K562 (cell line): ENCODE results near the gene YBEY. TPM values are rescaled to one million over a fixed set of nuclear protein-coding genes. Genes with fewer than 3 reads are reported as not detected.
A peak's percentile ranks its signal among the peaks of the same experiment; 100 is the strongest.

ENCODE experiments used
- CXXC5 ChIP-seq: fragments of 250-450 bp; sonication (Bioruptor Pico); IDR thresholded peaks from 2 replicates; pipeline ENCODE4 v1.8.0; 2022; ENCODE audit warnings: inconsistent platforms, mild to moderate bottlenecking, moderate library complexity
- DDX20 ChIP-seq: fragments of 450-650 bp; IDR thresholded peaks from 2 replicates; pipeline ENCODE4 v1.6.1; 2016; ENCODE audit warnings: missing genetic modification characterization, low read depth, mild to moderate bottlenecking, missing compliant biosample characterization, moderate library complexity
- HDGF ChIP-seq: fragments of 450-650 bp; IDR thresholded peaks from 2 replicates; pipeline ENCODE4 v1.6.1; 2016
- KAT7 ChIP-seq: sonication (generic); formaldehyde crosslinking; IDR thresholded peaks from 2 replicates; pipeline ENCODE4 v1.8.0; 2022; ENCODE audit warnings: missing genetic modification reagents, mild to moderate bottlenecking, borderline replicate concordance
- KLF6 ChIP-seq: fragments of 250-450 bp; sonication (Bioruptor Pico); IDR thresholded peaks from 2 replicates; pipeline ENCODE4 v1.4.0; 2020; ENCODE audit warnings: mild to moderate bottlenecking, moderate library complexity, borderline replicate concordance
- PBX2 ChIP-seq, 2 experiments: IDR thresholded peaks in 1 of 2; conservative IDR thresholded peaks in 1 of 2; 2 replicates each; pipeline ENCODE4 v1.6.1; 2016; ENCODE audit warnings: low read depth in 2 of 2, mild to moderate bottlenecking in 1 of 2, missing compliant biosample characterization in 1 of 2, missing genetic modification characterization in 1 of 2, moderate library complexity in 1 of 2
- PHTF2 ChIP-seq: fragments of 250-450 bp; sonication (Bioruptor Pico); IDR thresholded peaks from 2 replicates; pipeline ENCODE4 v1.5.0; 2021; ENCODE audit warnings: mild to moderate bottlenecking
- PURB ChIP-seq: sonication (generic); formaldehyde crosslinking; IDR thresholded peaks from 2 replicates; pipeline ENCODE4 v1.9.0; 2021; ENCODE audit warnings: low read depth, mild to moderate bottlenecking, missing genetic modification reagents
- RBM14 ChIP-seq: fragments of 200-400 bp; formaldehyde crosslinking; IDR thresholded peaks from 2 replicates; pipeline ENCODE4 v1.6.1; 2018; ENCODE audit warnings: low read depth, mild to moderate bottlenecking, low read length, moderate library complexity, borderline replicate concordance; ENCODE audit not compliant: insufficient read depth
- RBM22 ChIP-seq: fragments of 200-400 bp; formaldehyde crosslinking; IDR thresholded peaks from 2 replicates; pipeline ENCODE4 v1.6.1; 2018; ENCODE audit warnings: low read length, low read depth; ENCODE audit not compliant: poor library complexity, severe bottlenecking
- SMAD2 ChIP-seq: fragments of 150-350 bp; IDR thresholded peaks from 2 replicates; pipeline ENCODE4 v1.6.1; 2014; ENCODE audit warnings: low read depth, mild to moderate bottlenecking, low read length
- SMAD4 ChIP-seq: fragments of 250-450 bp; sonication (Bioruptor Pico); conservative IDR thresholded peaks from 2 replicates; pipeline ENCODE4 v1.8.0; 2021; ENCODE audit warnings: inconsistent platforms, mild to moderate bottlenecking, moderate library complexity
- TRIM24 ChIP-seq, 2 experiments: fragments of 450-650 bp; IDR thresholded peaks; 2 replicates each; pipeline ENCODE4 v1.6.1; 2016
- ZBTB11 ChIP-seq, 3 experiments: fragments of 200-800 bp in 1 of 3; fragments of 250-450 bp in 1 of 3; fragments of 450-650 bp in 1 of 3; sonication (Bioruptor Pico) in 1 of 3; sonication (Bioruptor generic) in 1 of 3; formaldehyde crosslinking in 1 of 3; IDR thresholded peaks; 2 replicates each; pipeline versions ENCODE4 v1.6.1 to v1.8.0; 2016 to 2022; ENCODE audit warnings: mild to moderate bottlenecking in 2 of 3, missing genetic modification characterization in 2 of 3, missing compliant biosample characterization in 1 of 3, moderate library complexity in 1 of 3
- ZBTB5 ChIP-seq: fragments of 450-650 bp; IDR thresholded peaks from 2 replicates; pipeline ENCODE4 v1.6.1; 2017; ENCODE audit warnings: antibody characterized with exemption
- ZC3H8 ChIP-seq: fragments of 450-650 bp; IDR thresholded peaks from 2 replicates; pipeline ENCODE4 v1.6.1; 2017
- ZNF778 ChIP-seq: fragments of 450-650 bp; formaldehyde crosslinking; IDR thresholded peaks from 2 replicates; pipeline ENCODE4 v1.4.0; 2020; ENCODE audit warnings: mild to moderate bottlenecking, moderate library complexity
- polyA plus RNA-seq, 8 experiments: library from polyadenylated mRNA; depleted of rRNA in 4 of 8; stranded (reverse) in 5 of 8; unstranded in 3 of 8; fragments of >200 nt; fragmentation: Nextera tagmentation in 2 of 8; fragmentation: Illumina TruSeq in 1 of 8; extraction: Ambion mirVana in 2 of 8; extraction: Trizol in 1 of 8; gene quantifications; 2 replicates each; pipeline versions ENCODE4 v1.2.1 to v1.2.3, GENCODE V29; 2011 to 2014; ENCODE audit warnings: inconsistent platforms in 1 of 8, missing spikeins in 1 of 8
- total RNA-seq, 7 experiments: library from RNA; depleted of rRNA in 6 of 7; stranded (reverse); fragments of >200 nt in 6 of 7; fragmentation: Illumina TruSeq in 2 of 7; extraction: Trizol in 2 of 7; gene quantifications; 2 replicates each; pipeline versions ENCODE4 v1.2.1 to v1.2.3, GENCODE V29; 2011 to 2021; ENCODE audit warnings: low replicate concordance in 1 of 7

The YBEY gene
- total and polyA plus RNA-seq, 9 of the 15 experiments (the other 6 are each of a cell fraction or from before 2014, with no cell fraction given) = 6.4 to 28.0 (median 12.4) TPM

- TF ChIP-seq KAT7 = no peak
- TF ChIP-seq PBX2 (CRISPR knock-in tag; IDR thresholded peaks at IDR 0.05; ENCODE audit: low read depth) = no peak
- no peak for TF ChIP-seq PBX2 (tag; conservative IDR thresholded peaks at IDR 0.05; ENCODE audit: low read depth)
- no peak for TF ChIP-seq SMAD2
- no peak for TF ChIP-seq ZC3H8
- no peak for TF ChIP-seq HDGF
- TF ChIP-seq DDX20 (tag) = no peak
- TF ChIP-seq TRIM24 (IDR thresholded peaks at IDR 0.05) = 0 out of 4 replicates have a peak, but pooled peaks of 1 of the 2 experiments have one; percentile 24
- TF ChIP-seq KLF6 (CRISPR knock-in tag) = no peak
- no peak for TF ChIP-seq ZBTB5
- no peak for TF ChIP-seq CXXC5 (CRISPR knock-in tag)
- TF ChIP-seq RBM22 = peak; percentile 17
- TF ChIP-seq ZNF778 = no peak
- TF ChIP-seq PHTF2 = no peak
- no peak for TF ChIP-seq SMAD4 (CRISPR knock-in tag)
- no peak for TF ChIP-seq RBM14
- 0 out of 6 replicates have a peak, but pooled peaks of 1 of the 3 experiments have one; percentile 33 for TF ChIP-seq ZBTB11 (CRISPR knock-in tag; IDR thresholded peaks at IDR 0.05)
- no peak for TF ChIP-seq PURB (CRISPR knock-in tag)
Measured at GRCh38 chr21:46297338-46298271, 11.5 kb downstream of the YBEY start (continued).
